Globus pallidus (tissue), 1 donor: Measurements from ENCODE around the gene RAB29.

Source experiments
- DNase-seq: peaks from one replicate; pipeline ENCODE4 v3.0.0-alpha.2; 2015; ENCODE audit warnings: low spot score

Gene RAB29

GRCh38 chr1:205719762-205720161 lies 55.5 kb downstream of the RAB29 start:
- DNase-seq, result no peak

- no peak for DNase-seq
Observed at GRCh38 chr1:205719015-205719414, 56.3 kb downstream of the RAB29 start.
